A549 (cell line): ENCODE data around the gene IL18BP. TPM values are rescaled to one million over a fixed set of nuclear protein-coding genes. Genes with fewer than 3 reads are reported as not detected.

Experiments used
- ATAC-seq, 2 experiments: fragments of 200-7000 bp in 1 of 2; fragments of >200 bp in 1 of 2; cut with Nextera tagmentation in 1 of 2; cut with Tn5 transposase in 1 of 2; 3 replicates each; pipeline versions ENCODE4 v1.8.0 to v1.9.1; 2018 to 2020; ENCODE audit warnings: mild to moderate bottlenecking in 1 of 2, moderate library complexity in 1 of 2
- CTCF ChIA-PET: fragments of 300-600 bp; sonication (Branson Sonifier 250); formaldehyde crosslinking; extraction: SDS; loops from one replicate; lab custom pipeline; 2021; ENCODE audit warnings: antibody characterized with exemption, inconsistent platforms; lab: Yijun Ruan, JAX
- POLR2A ChIA-PET: fragments of 350-600 bp; formaldehyde crosslinking; extraction: SDS; loops from one replicate; lab custom pipeline; 2021; ENCODE audit warnings: antibody characterized with exemption, inconsistent platforms; lab: Yijun Ruan, JAX
- DNase-seq, 2 experiments: peaks; one replicate each; pipeline versions ENCODE4 v3.0.0 to v3.0.0-alpha.2; 2011 to 2016; ENCODE audit warnings: low read depth in 1 of 2, low spot score in 1 of 2
- FAIRE-seq: peaks from 2 replicates; lab custom pipeline; 2011; peaks lifted over from hg19 to GRCh38; lab: Jason Lieb, UNC
- H3K27ac ChIP-seq, 2 experiments: fragments of >200 bp; sonication (Bioruptor Twin); formaldehyde crosslinking; 3 replicates each; pipeline ENCODE4 v1.5.1; 2016 to 2017
- H3K4me1 ChIP-seq: fragments of >200 bp; sonication (Bioruptor Twin); formaldehyde crosslinking; 3 replicates; pipeline ENCODE4 v1.6.1; 2016
- H3K4me2 ChIP-seq: fragments of >200 bp; sonication (Bioruptor Twin); formaldehyde crosslinking; 3 replicates; pipeline ENCODE4 v1.6.1; 2016
- H3K4me3 ChIP-seq: fragments of >200 bp; sonication (Bioruptor Twin); formaldehyde crosslinking; 3 replicates; pipeline ENCODE4 v1.5.1; 2016
- H3K9me3 ChIP-seq: fragments of >200 bp; sonication (Bioruptor Twin); formaldehyde crosslinking; 3 replicates; pipeline ENCODE4 v1.6.1; 2016
- ATOH8 ChIP-seq: fragments of 250-450 bp; sonication (Bioruptor Pico); IDR thresholded peaks from 2 replicates; pipeline ENCODE4 v1.5.0; 2020; ENCODE audit warnings: low read depth, mild to moderate bottlenecking, moderate library complexity
- BHLHE40 ChIP-seq: IDR thresholded peaks from 2 replicates; pipeline ENCODE4 v1.6.1; 2012; ENCODE audit warnings: low read depth, low read length, inconsistent platforms
- CHD2 ChIP-seq: fragments of 150-350 bp; IDR thresholded peaks from 2 replicates; pipeline ENCODE4 v1.6.1; 2014; ENCODE audit warnings: low read length; ENCODE audit not compliant: partially characterized antibody
- EHMT2 ChIP-seq: fragments of 200-600 bp; sonication (generic); IDR thresholded peaks from 2 replicates; pipeline ENCODE4 v1.6.1; 2016; ENCODE audit warnings: antibody characterized with exemption, low read depth, mild to moderate bottlenecking, moderate library complexity
- ELK1 ChIP-seq: fragments of 150-350 bp; IDR thresholded peaks from 2 replicates; pipeline ENCODE4 v1.6.1; 2014; ENCODE audit warnings: low read depth, mild to moderate bottlenecking, low read length
- EP300 ChIP-seq, 2 experiments: fragments of >200 bp; sonication (Bioruptor Twin); formaldehyde crosslinking; IDR thresholded peaks; 2 replicates in 1 of 2; 3 replicates in 1 of 2; pipeline ENCODE4 v1.6.1; 2016 to 2017
- ESRRA ChIP-seq: fragments of 150-350 bp; IDR thresholded peaks from 2 replicates; pipeline ENCODE4 v1.6.1; 2014; ENCODE audit warnings: mild to moderate bottlenecking, low read length, borderline replicate concordance
- FOXS1 ChIP-seq: fragments of 250-450 bp; sonication (Bioruptor Pico); IDR thresholded peaks from 2 replicates; pipeline ENCODE4 v1.5.0; 2020; ENCODE audit warnings: mild to moderate bottlenecking, moderate library complexity
- GATA3 ChIP-seq: IDR thresholded peaks from 2 replicates; pipeline ENCODE4 v1.6.1; 2012; ENCODE audit warnings: borderline replicate concordance
- HDAC2 ChIP-seq: fragments of 200-600 bp; sonication (generic); IDR thresholded peaks from 2 replicates; pipeline ENCODE4 v1.6.1; 2016
- HES2 ChIP-seq: fragments of >200 bp; sonication (Bioruptor Twin); formaldehyde crosslinking; IDR thresholded peaks from 2 replicates; pipeline ENCODE4 v1.6.1; 2016
- HEYL ChIP-seq: fragments of 250-450 bp; sonication (Bioruptor Pico); IDR thresholded peaks from 2 replicates; pipeline ENCODE4 v1.8.0; 2021; ENCODE audit warnings: mild to moderate bottlenecking, moderate library complexity
- HMGXB4 ChIP-seq: fragments of 250-450 bp; sonication (Bioruptor Pico); IDR thresholded peaks from 2 replicates; pipeline ENCODE4 v1.5.0; 2021; ENCODE audit warnings: mild to moderate bottlenecking, moderate library complexity, borderline replicate concordance
- HOXB13 ChIP-seq: fragments of 250-450 bp; sonication (Bioruptor Pico); IDR thresholded peaks from 2 replicates; pipeline ENCODE4 v1.5.0; 2020; ENCODE audit warnings: low read depth, mild to moderate bottlenecking, moderate library complexity
- JUN ChIP-seq, 2 experiments: fragments of >200 bp; sonication (Bioruptor Twin); formaldehyde crosslinking; IDR thresholded peaks; 2 replicates in 1 of 2; 3 replicates in 1 of 2; pipeline ENCODE4 v1.6.1; 2016 to 2017
- JUNB ChIP-seq: fragments of >200 bp; sonication (Bioruptor Twin); formaldehyde crosslinking; IDR thresholded peaks from 2 replicates; pipeline ENCODE4 v1.6.1; 2016
- KDM1A ChIP-seq: fragments of 200-600 bp; sonication (generic); IDR thresholded peaks from 2 replicates; pipeline ENCODE4 v1.6.1; 2016; ENCODE audit warnings: low read depth, mild to moderate bottlenecking
- KDM5A ChIP-seq: fragments of 200-600 bp; sonication (generic); IDR thresholded peaks from 2 replicates; pipeline ENCODE4 v1.6.1; 2016; ENCODE audit warnings: antibody characterized with exemption, mild to moderate bottlenecking
- MAFK ChIP-seq: fragments of 450-650 bp; IDR thresholded peaks from 2 replicates; pipeline ENCODE4 v1.6.1; 2014; ENCODE audit not compliant: partially characterized antibody
- MAX ChIP-seq: IDR thresholded peaks from 2 replicates; pipeline ENCODE4 v1.6.1; 2012
- MYC ChIP-seq: IDR thresholded peaks from 2 replicates; pipeline ENCODE4 v1.6.1; 2012; ENCODE audit warnings: mild to moderate bottlenecking, inconsistent platforms, low read length, improper control_type of control experiment, borderline replicate concordance
- PBX3 ChIP-seq: IDR thresholded peaks from 2 replicates; pipeline ENCODE4 v1.6.1; 2012
- POLR2AphosphoS2 ChIP-seq: conservative IDR thresholded peaks from 2 replicates; pipeline ENCODE4 v1.6.1; 2012; ENCODE audit warnings: low read length, improper control_type of control experiment, inconsistent platforms
- RARB ChIP-seq: fragments of 250-450 bp; sonication (Bioruptor Pico); IDR thresholded peaks from 2 replicates; pipeline ENCODE4 v1.8.0; 2021; ENCODE audit warnings: mild to moderate bottlenecking, moderate library complexity
- RCOR1 ChIP-seq: fragments of 150-350 bp; IDR thresholded peaks from 2 replicates; pipeline ENCODE4 v1.6.1; 2014; ENCODE audit warnings: antibody characterized with exemption, low read length, low read depth
- RFX5 ChIP-seq: fragments of 450-650 bp; IDR thresholded peaks from 2 replicates; pipeline ENCODE4 v1.7.1; 2014; ENCODE audit warnings: antibody characterized with exemption, mild to moderate bottlenecking, moderate library complexity
- RNF2 ChIP-seq: fragments of 200-600 bp; sonication (generic); IDR thresholded peaks from 2 replicates; pipeline ENCODE4 v1.6.1; 2016; ENCODE audit warnings: low read depth, mild to moderate bottlenecking, antibody characterized with exemption, moderate library complexity, borderline replicate concordance
- SREBF2 ChIP-seq: fragments of 450-650 bp; IDR thresholded peaks from 2 replicates; pipeline ENCODE4 v1.6.1; 2014; ENCODE audit warnings: mild to moderate bottlenecking, moderate library complexity
- ZFP36 ChIP-seq: fragments of 450-650 bp; IDR thresholded peaks from 2 replicates; pipeline ENCODE4 v1.6.1; 2014; ENCODE audit warnings: borderline replicate concordance; ENCODE audit not compliant: partially characterized antibody
- ZSCAN20 ChIP-seq: fragments of 250-450 bp; sonication (Bioruptor Pico); IDR thresholded peaks from 2 replicates; pipeline ENCODE4 v1.8.0; 2022; ENCODE audit warnings: mild to moderate bottlenecking, moderate library complexity
- WGBS: methylation state at CpG from one replicate; pipeline ENCODE4 v1.1.6; 2017; ENCODE audit errors: missing lambda C conversion rate; 5-methylcytosine and 5-hydroxymethylcytosine counted together
- polyA plus RNA-seq, 4 experiments: library from polyadenylated mRNA; depleted of rRNA in 3 of 4; stranded (reverse); fragments of >200 nt; fragmentation: RNase III in 1 of 4; extraction: RNeasy Plus Mini Kit Qiagen cat#74134 plus additional on column Dnase treatment in 1 of 4; gene quantifications; 2 replicates in 3 of 4; 3 replicates in 1 of 4; pipeline ENCODE4 v1.2.3, GENCODE V29; 2011 to 2017

The IL18BP gene
- polyA plus RNA-seq, 2 of the 4 experiments (the other 2 are of a cell fraction) = 6.0 to 7.6 TPM

- TF ChIP-seq POLR2AphosphoS2 = 0 out of 2 replicates have a peak, but pooled peaks have one; percentile 27
- no peak for TF ChIP-seq RCOR1
- TF ChIP-seq BHLHE40 = no peak
- no peak for TF ChIP-seq HEYL (CRISPR knock-in tag)
- TF ChIP-seq SREBF2 = no peak
- no peak for TF ChIP-seq HDAC2
- TF ChIP-seq ESRRA = no peak
- no peak for TF ChIP-seq CHD2
- no peak for TF ChIP-seq MAFK
- no peak for TF ChIP-seq HES2
- no peak for TF ChIP-seq EP300 (IDR thresholded peaks at IDR 0.05)
- no peak for TF ChIP-seq KDM5A
- TF ChIP-seq ZSCAN20 (CRISPR knock-in tag) = no peak
- TF ChIP-seq RARB (CRISPR knock-in tag) = no peak
- no peak for TF ChIP-seq EHMT2
- TF ChIP-seq MYC = no peak
- 0 out of 5 replicates have a peak, but pooled peaks of 1 of the 2 experiments have one; percentile 13 for TF ChIP-seq JUN (IDR thresholded peaks at IDR 0.05)
- no peak for TF ChIP-seq HMGXB4 (CRISPR knock-in tag)
- no peak for TF ChIP-seq JUNB
- no peak for TF ChIP-seq RFX5
- 0 out of 2 replicates have a peak, but pooled peaks have one; percentile 12 for TF ChIP-seq PBX3
- no peak for TF ChIP-seq FOXS1
- Histone ChIP-seq H3K27ac (no peak overlapping the region), H3K9me3 (no peaks in the 10 kb centered on the region), H3K4me2 (no peak overlapping the region), H3K4me3 (no peak overlapping the region), H3K4me1 (no peaks in the 10 kb centered on the region)
- ATAC-seq = peak in 1 of 2 experiments; percentile 6; a peak in 2 of 6 replicates
- ChIA-PET CTCF (interaction anchor here (0.6 to 3.6 kb wide), 13 partner anchors 9 to 426 kb away, joined by 3 to 17 read pairs (median 4); no protein-coding TSS in a partner anchor), POLR2A (no interaction called here)
- FAIRE-seq = no peak
- DNase-seq = no peak
- 90% methylated on average over 20 of the region's 20 CpGs for WGBS
Measured at GRCh38 chr11:72005347-72006260, 6.9 kb downstream of the IL18BP start.

- Histone ChIP-seq H3K27ac (0 out of 6 replicates have a peak overlapping the region, but pooled peaks of 1 of the 2 experiments have one; percentile 17), H3K9me3 (no peaks in the 10 kb centered on the region), H3K4me3 (no peak overlapping the region), H3K4me1 (no peaks in the 10 kb centered on the region; the same call in 2 of the 3 replicates), H3K4me2 (no peak overlapping the region)
- CTCF ChIA-PET = interaction anchor here (0.6 to 3.6 kb wide), 11 partner anchors 9 to 425 kb away, joined by 3 to 15 read pairs (median 4); no protein-coding TSS in a partner anchor
- 89% methylated on average over 8 of the region's 8 CpGs for WGBS
- POLR2A ChIA-PET = no interaction called here
- DNase-seq (no peak), FAIRE-seq (no peak), ATAC-seq (no peak)
- TF ChIP-seq EP300 (IDR thresholded peaks at IDR 0.05) = no peak
- TF ChIP-seq RNF2 = no peak
- TF ChIP-seq KDM1A = no peak
- TF ChIP-seq MAX = no peak
- no peak for TF ChIP-seq ATOH8 (CRISPR knock-in tag)
- TF ChIP-seq ELK1 = no peak
- no peak for TF ChIP-seq GATA3
- TF ChIP-seq HEYL (CRISPR knock-in tag) = no peak
- TF ChIP-seq ZFP36 = no peak
- TF ChIP-seq ESRRA = no peak
- no peak for TF ChIP-seq HOXB13 (CRISPR knock-in tag)
- no peak for TF ChIP-seq MYC
- no peak for TF ChIP-seq FOXS1
Measured at GRCh38 chr11:72006309-72007088, 7.8 kb downstream of the IL18BP start.
